Stimulated activated CD4-positive, alpha-beta T cell treated with anti-CD3 and anti-CD28 coated beads, Interleukin-1b, Interleukin-23, amount 100 ng/mL, for 24 hours (primary cell): Measurements from ENCODE around the gene SMIM44.
A peak's percentile ranks its signal among the peaks of the same experiment; 100 is the strongest.

Experiments used
- DNase-seq, 4 experiments: peaks; one replicate each; pipeline ENCODE4 v3.0.0-alpha.2; 2020; ENCODE audit warnings: low read depth in 4 of 4, low spot score in 1 of 4

SMIM44 gene

GRCh38 chr19:3478409-3479176, 4.6 kb downstream of the SMIM44 start:
- DNase-seq, result no peak

GRCh38 chr19:3477951-3478350, 5.3 kb downstream of the SMIM44 start:
- no peak for DNase-seq

GRCh38 chr19:3477506-3477905, 5.7 kb downstream of the SMIM44 start:
- no peak for DNase-seq

GRCh38 chr19:3476830-3477229, 6.4 kb downstream of the SMIM44 start:
- DNase-seq, result no peak

- DNase-seq, result no peak
Observed at GRCh38 chr19:3475449-3475848, 7.8 kb downstream of the SMIM44 start.

GRCh38 chr19:3474614-3475013, 8.6 kb downstream of the SMIM44 start:
- no peak for DNase-seq

- DNase-seq, result no peak
Observed at GRCh38 chr19:3474010-3474409, 9.2 kb downstream of the SMIM44 start.

GRCh38 chr19:3471954-3472655, 11.1 kb downstream of the SMIM44 start:
- DNase-seq, result peak in 3 of 4 experiments; percentile 21 to 34 (median 28)

- DNase-seq, result no peak
Observed at GRCh38 chr19:3470500-3471128, 12.6 kb downstream of the SMIM44 start.

- DNase-seq, result no peak
Observed at GRCh38 chr19:3469638-3470499, 13.4 kb downstream of the SMIM44 start.

- no peak for DNase-seq
Observed at GRCh38 chr19:3468211-3468610, 15.0 kb downstream of the SMIM44 start.

GRCh38 chr19:3467437-3468198, 15.6 kb downstream of the SMIM44 start:
- no peak for DNase-seq

- no peak for DNase-seq
Observed at GRCh38 chr19:3466635-3467034, 16.6 kb downstream of the SMIM44 start.

GRCh38 chr19:3465552-3465951, 17.7 kb downstream of the SMIM44 start:
- DNase-seq, result no peak

- DNase-seq, result no peak
Observed at GRCh38 chr19:3464587-3465235, 18.5 kb downstream of the SMIM44 start.

GRCh38 chr19:3463714-3464586, 19.3 kb downstream of the SMIM44 start:
- DNase-seq, result no peak

- DNase-seq, result no peak
Observed at GRCh38 chr19:3462991-3463713, 20.1 kb downstream of the SMIM44 start.

GRCh38 chr19:3459965-3460582, 23.2 kb downstream of the SMIM44 start:
- no peak for DNase-seq
